H1 (cell line): Measurements from ENCODE around the gene CTCF. TPM values are rescaled to one million over a fixed set of nuclear protein-coding genes. Genes with fewer than 3 reads are reported as not detected.

Experiments
- CTCF ChIA-PET: fragments of 300-600 bp; sonication (Branson Sonifier 250); formaldehyde crosslinking; loops from one replicate; lab custom pipeline; 2021; ENCODE audit not compliant: partially characterized antibody; lab: Charles Lee
- POLR2A ChIA-PET: fragments of 300-600 bp; sonication (Branson Sonifier 250); formaldehyde crosslinking; loops from one replicate; lab custom pipeline; 2021; ENCODE audit warnings: inconsistent platforms; ENCODE audit not compliant: partially characterized antibody; lab: Charles Lee
- DNase-seq, 2 experiments: peaks; one replicate each; pipeline versions ENCODE4 v3.0.0 to v3.0.0-alpha.2; 2010 to 2022; ENCODE audit warnings: low spot score in 2 of 2, low read depth in 1 of 2, mixed read lengths in 1 of 2
- FAIRE-seq: peaks from 2 replicates; lab custom pipeline; 2011; peaks lifted over from hg19 to GRCh38; lab: Jason Lieb, UNC
- H2AFZ ChIP-seq: 2 replicates; pipeline ENCODE4 v1.8.1; 2012; ENCODE audit warnings: low read length, inconsistent platforms
- H2AK5ac ChIP-seq: 2 replicates; pipeline ENCODE4 v1.6.1; 2013; ENCODE audit warnings: low read depth, low read length
- H2BK120ac ChIP-seq: replicated peaks from 2 replicates; pipeline ENCODE3; 2013; ENCODE audit warnings: low read depth, low read length, inconsistent platforms
- H2BK12ac ChIP-seq: 2 replicates; pipeline ENCODE4 v1.6.1; 2013; ENCODE audit warnings: low read depth, low read length
- H2BK15ac ChIP-seq: 2 replicates; pipeline ENCODE4 v1.6.1; 2013; ENCODE audit warnings: low read length
- H2BK20ac ChIP-seq: 2 replicates; pipeline ENCODE4 v1.6.1; 2013; ENCODE audit warnings: low read length
- H2BK5ac ChIP-seq: 2 replicates; pipeline ENCODE4 v1.6.1; 2013; ENCODE audit warnings: low read depth, low read length
- H3K14ac ChIP-seq: 2 replicates; pipeline ENCODE4 v1.6.1; 2013; ENCODE audit warnings: inconsistent platforms; ENCODE audit not compliant: insufficient read length
- H3K18ac ChIP-seq: 2 replicates; pipeline ENCODE4 v1.6.1; 2013; ENCODE audit warnings: low read length; ENCODE audit errors: extremely low read depth
- H3K23ac ChIP-seq: 2 replicates; pipeline ENCODE4 v1.6.1; 2013; ENCODE audit warnings: inconsistent platforms; ENCODE audit not compliant: insufficient read length
- H3K23me2 ChIP-seq: 2 replicates; pipeline ENCODE4 v1.6.1; 2013; ENCODE audit warnings: low read depth, low read length
- H3K27ac ChIP-seq: 2 replicates; pipeline ENCODE4 v1.6.1; 2011; ENCODE audit warnings: low read depth, low read length, inconsistent platforms
- H3K27me3 ChIP-seq, 4 experiments: replicated peaks in 1 of 4; 1 replicate in 1 of 4; 2 replicates in 3 of 4; pipeline versions ENCODE4 v1.6.1 to v1.8.1; 2011 to 2013; ENCODE audit warnings: low read length in 3 of 4, mild to moderate bottlenecking in 3 of 4, inconsistent platforms in 2 of 4, mixed read lengths in 2 of 4, moderate library complexity in 1 of 4; ENCODE audit not compliant: control insufficient read depth in 3 of 4, insufficient read depth in 3 of 4; ENCODE audit errors: extremely low read depth in 1 of 4
- H3K36me3 ChIP-seq, 4 experiments: 2 replicates each; pipeline versions ENCODE4 v1.6.1 to v1.8.1; 2011 to 2013; ENCODE audit warnings: mild to moderate bottlenecking in 4 of 4, low read length in 3 of 4, moderate library complexity in 2 of 4, control low read depth in 1 of 4, inconsistent platforms in 1 of 4; ENCODE audit not compliant: insufficient read depth in 4 of 4, control insufficient read depth in 2 of 4
- H3K4ac ChIP-seq: replicated peaks from 2 replicates; pipeline ENCODE3; 2013; ENCODE audit warnings: low read length, low read depth, mixed read lengths, inconsistent platforms; ENCODE audit not compliant: insufficient read length
- H3K4me1 ChIP-seq, 4 experiments: replicated peaks in 1 of 4; 1 replicate in 1 of 4; 2 replicates in 3 of 4; pipeline versions ENCODE4 v1.6.1 to v1.8.1; 2011 to 2013; ENCODE audit warnings: low read length in 3 of 4, inconsistent platforms in 2 of 4, mixed read lengths in 1 of 4; ENCODE audit not compliant: insufficient read depth in 4 of 4, control insufficient read depth in 3 of 4
- H3K4me2 ChIP-seq, 2 experiments: 2 replicates each; pipeline versions ENCODE4 v1.6.1 to v1.8.1; 2011 to 2013; ENCODE audit warnings: low read depth in 2 of 2, low read length in 2 of 2, control low read depth in 1 of 2, inconsistent platforms in 1 of 2, mild to moderate bottlenecking in 1 of 2; ENCODE audit not compliant: insufficient read depth in 1 of 2
- H3K4me3 ChIP-seq, 4 experiments: fragments of 200-600, 300-600 bp in 1 of 4; sonication (generic), shearing (Covaris generic), sonication (Bioruptor Twin) in 1 of 4; 2 replicates each; pipeline versions ENCODE4 v1.5.1 to v1.8.1; 2011 to 2016; ENCODE audit warnings: low read length in 4 of 4, low read depth in 3 of 4, control low read depth in 2 of 4, inconsistent platforms in 2 of 4, mild to moderate bottlenecking in 2 of 4, mixed read lengths in 1 of 4, moderate library complexity in 1 of 4; ENCODE audit not compliant: insufficient read depth in 2 of 4; ENCODE audit errors: extremely low read depth in 1 of 4
- H3K56ac ChIP-seq: replicated peaks from 2 replicates; pipeline ENCODE3; 2013; ENCODE audit warnings: low read depth, mild to moderate bottlenecking, mixed read lengths, low read length, inconsistent platforms; ENCODE audit not compliant: insufficient read length
- H3K79me1 ChIP-seq: 2 replicates; pipeline ENCODE4 v1.6.1; 2013; ENCODE audit warnings: low read depth, low read length, control low read depth
- H3K79me2 ChIP-seq, 2 experiments: 2 replicates each; pipeline versions ENCODE4 v1.6.1 to v1.8.1; 2012 to 2013; ENCODE audit warnings: low read length in 2 of 2, mild to moderate bottlenecking in 2 of 2, inconsistent platforms in 1 of 2; ENCODE audit not compliant: insufficient read depth in 2 of 2, control insufficient read depth in 1 of 2
- H3K9ac ChIP-seq, 4 experiments: replicated peaks in 1 of 4; 1 replicate in 1 of 4; 2 replicates in 3 of 4; pipeline versions ENCODE4 v1.6.1 to v1.8.1; 2011 to 2013; ENCODE audit warnings: low read depth in 3 of 4, low read length in 3 of 4, control low read depth in 2 of 4, mild to moderate bottlenecking in 2 of 4, moderate library complexity in 2 of 4, inconsistent platforms in 1 of 4; ENCODE audit errors: extremely low read depth in 1 of 4
- H3K9me3 ChIP-seq, 2 experiments: 2 replicates each; pipeline versions ENCODE4 v1.6.1 to v1.8.1; 2012 to 2013; ENCODE audit warnings: mild to moderate bottlenecking in 2 of 2, moderate library complexity in 2 of 2, control low read depth in 1 of 2, inconsistent platforms in 1 of 2, low read depth in 1 of 2, low read length in 1 of 2, mixed read lengths in 1 of 2; ENCODE audit not compliant: insufficient read depth in 2 of 2
- H4K20me1 ChIP-seq, 2 experiments: replicated peaks in 1 of 2; 2 replicates each; pipeline versions ENCODE3 to v1.8.1; 2011 to 2013; ENCODE audit warnings: inconsistent platforms in 2 of 2, low read length in 2 of 2, mild to moderate bottlenecking in 1 of 2; ENCODE audit not compliant: insufficient read depth in 2 of 2, control insufficient read depth in 1 of 2
- H4K5ac ChIP-seq: 2 replicates; pipeline ENCODE4 v1.6.1; 2013; ENCODE audit warnings: low read length, low read depth, mixed read lengths, inconsistent platforms; ENCODE audit not compliant: insufficient read length
- H4K8ac ChIP-seq: 2 replicates; pipeline ENCODE4 v1.8.0; 2013; ENCODE audit warnings: mild to moderate bottlenecking, moderate library complexity, low read length, inconsistent platforms; ENCODE audit not compliant: insufficient read depth; ENCODE audit errors: extremely low read depth
- H4K91ac ChIP-seq: replicated peaks from 2 replicates; pipeline ENCODE3; 2013; ENCODE audit warnings: low read length, mixed read lengths, inconsistent platforms; ENCODE audit not compliant: insufficient read length
- ASH2L ChIP-seq: fragments of 200-600, 300-600 bp; sonication (generic); IDR thresholded peaks from one replicate; pipeline ENCODE4 v1.7.1; 2017; ENCODE audit warnings: low read length
- CHD1 ChIP-seq: IDR thresholded peaks from 2 replicates; pipeline ENCODE4 v1.6.1; 2012; ENCODE audit warnings: low read depth, low read length, improper control_type of control experiment
- RAD21 ChIP-seq, 2 experiments: IDR thresholded peaks in 1 of 2; conservative IDR thresholded peaks in 1 of 2; 2 replicates each; pipeline ENCODE4 v1.6.1; 2011; ENCODE audit warnings: low read depth in 2 of 2, low read length in 2 of 2, improper control_type of control experiment in 1 of 2, inconsistent platforms in 1 of 2, mild to moderate bottlenecking in 1 of 2, moderate library complexity in 1 of 2
- WGBS, 2 experiments: shearing (Covaris generic) in 1 of 2; methylation state at CpG; one replicate each; pipeline versions ENCODE4 v1.1.6 to v1.1.7; 2013 to 2015; ENCODE audit warnings: low lambda C conversion rate in 2 of 2, mixed read lengths in 2 of 2, inconsistent platforms in 1 of 2, low coverage in 1 of 2, missing lambda C conversion rate in 1 of 2; ENCODE audit not compliant: insufficient replicate concordance in 2 of 2, insufficient coverage in 1 of 2, insufficient read length in 1 of 2; ENCODE audit errors: extremely low coverage in 1 of 2, missing lambda C conversion rate in 1 of 2; 5-methylcytosine and 5-hydroxymethylcytosine counted together
- polyA plus RNA-seq, 7 experiments: library from polyadenylated mRNA; depleted of rRNA in 3 of 7; stranded (reverse) in 5 of 7; unstranded in 2 of 7; fragments of >200 nt in 5 of 7; fragments of 200-250 nt in 2 of 7; gene quantifications; 1 replicate in 5 of 7; 2 replicates in 1 of 7; 4 replicates in 1 of 7; pipeline versions ENCODE4 v1.2.1 to v1.2.3, GENCODE V29; 2011 to 2013; ENCODE audit warnings: missing spikeins in 2 of 7, mixed read lengths in 2 of 7
- total RNA-seq: library from RNA; stranded (reverse); fragmentation: NEBNext Ultra II Directional; extraction: Animal tissue kit (Norgen Biotek cat#: 25700); gene quantifications from 2 replicates; pipeline ENCODE4 v1.2.1, GENCODE V29; 2021
- TF ChIP-seq, protein P1 (sequence below): IDR thresholded peaks from 2 replicates; pipeline ENCODE4 v1.6.1; 2012; ENCODE audit warnings: inconsistent platforms

The CTCF gene
- total and polyA plus RNA-seq, 2 of the 8 experiments (the other 6 are each of a cell fraction or from before 2014, with no cell fraction given), result 32.4 to 66.0 TPM

DNA sequence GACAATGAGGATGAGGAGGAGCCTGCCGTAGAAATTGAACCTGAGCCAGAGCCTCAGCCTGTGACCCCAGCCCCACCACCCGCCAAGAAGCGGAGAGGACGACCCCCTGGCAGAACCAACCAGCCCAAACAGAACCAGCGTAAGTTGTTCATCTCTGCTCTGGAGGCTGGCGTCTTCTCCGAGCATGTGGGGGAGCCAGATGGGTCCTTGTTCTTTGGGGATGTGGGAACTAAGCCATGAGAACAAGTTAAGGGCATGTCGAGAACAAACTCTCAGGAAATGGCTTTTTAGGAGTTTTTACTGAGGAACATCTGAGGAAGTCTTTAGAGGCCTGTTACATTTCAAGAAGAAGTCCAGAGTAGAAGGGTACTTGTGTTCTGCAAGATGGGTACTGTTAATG, 74.4 kb downstream of the CTCF start:
- H3K27ac ChIP-seq, result no peak overlapping the region
- no peak overlapping the region; the same call in 1 of the 2 replicates for H4K8ac ChIP-seq
- H2BK5ac ChIP-seq, result no peak overlapping the region
- ChIA-PET CTCF (interaction anchor here (2.1 to 18.0 kb wide), 3 partner anchors 12 to 26 kb away, joined by 5 to 202 read pairs (median 15); partner anchors contain the start of genes ACD, C16orf86, ENKD1 and PARD6A), POLR2A (interaction anchor here (1.6 kb wide), 1 partner anchor 10 kb away, joined by 5 read pairs; no protein-coding TSS in a partner anchor)
- no peak overlapping the region for H2BK15ac ChIP-seq
- no peak overlapping the region for H3K56ac ChIP-seq
- H2BK120ac ChIP-seq, result no peak overlapping the region
- no peak overlapping the region for H3K4me3 ChIP-seq
- H3K14ac ChIP-seq, result no peak overlapping the region
- FAIRE-seq, result no peak
- no peak overlapping the region for H3K9ac ChIP-seq
- no peak overlapping the region for H4K91ac ChIP-seq
- no peak overlapping the region for H4K5ac ChIP-seq
- H3K23me2 ChIP-seq, result no peaks in the 10 kb centered on the region
- H2BK12ac ChIP-seq, result no peak overlapping the region
- H2BK20ac ChIP-seq, result no peak overlapping the region
- H3K23ac ChIP-seq, result no peak overlapping the region
- H2AFZ ChIP-seq, result no peak overlapping the region
- H3K79me1 ChIP-seq, result no peaks in the 10 kb centered on the region
- DNase-seq, result no peak
- H3K4ac ChIP-seq, result no peak overlapping the region
- H2AK5ac ChIP-seq, result no peak overlapping the region
- H3K27me3 ChIP-seq, result no peaks in the 10 kb centered on the region
- H4K20me1 ChIP-seq, result peaks cover 0 to 7% of the 10 kb centered on the region in 2 experiments
- H3K79me2 ChIP-seq, result no peaks in the 10 kb centered on the region
- WGBS, 2 experiments, result 91% methylated on average over 8 of the region's 8 CpGs; no CpG with 5 or more reads in 1 of the 2 experiments
- H3K36me3 ChIP-seq, result peaks cover 9 to 48% (median 33%) of the 10 kb centered on the region in 4 experiments
- no peak overlapping the region for H3K18ac ChIP-seq
- H3K4me1 ChIP-seq, result no peaks in the 10 kb centered on the region
- no peaks in the 10 kb centered on the region for H3K9me3 ChIP-seq
- H3K4me2 ChIP-seq, result no peak overlapping the region
- TF ChIP-seq, protein P1, sequence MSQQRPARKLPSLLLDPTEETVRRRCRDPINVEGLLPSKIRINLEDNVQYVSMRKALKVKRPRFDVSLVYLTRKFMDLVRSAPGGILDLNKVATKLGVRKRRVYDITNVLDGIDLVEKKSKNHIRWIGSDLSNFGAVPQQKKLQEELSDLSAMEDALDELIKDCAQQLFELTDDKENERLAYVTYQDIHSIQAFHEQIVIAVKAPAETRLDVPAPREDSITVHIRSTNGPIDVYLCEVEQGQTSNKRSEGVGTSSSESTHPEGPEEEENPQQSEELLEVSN, result no peak
- TF ChIP-seq ASH2L (no peak), RAD21 (IDR thresholded peaks at IDR 0.05 in 1 of 2, conservative IDR thresholded peaks at IDR 0.05 in 1 of 2; ENCODE audit: low read depth in 2 of 2, low read length in 2 of 2) (no peak), CHD1 (no peak)
